GM23338 (cell line): Measurements from ENCODE around the gene UGT2B11.
A peak's percentile ranks its signal among the peaks of the same experiment; 100 is the strongest.
"Not testable (repeated sequence)": the region's sequence is repeated elsewhere in the genome, so short reads cannot be mapped to it uniquely, and the experiment has no call there.

Experiments used
- CREB1 ChIP-seq: fragments of 250-450 bp; sonication (Bioruptor Pico); IDR thresholded peaks from 2 replicates; pipeline ENCODE4 v1.5.0; 2020; ENCODE audit warnings: low read depth, mild to moderate bottlenecking, moderate library complexity
- EZH2 ChIP-seq: fragments of 200-600 bp; sonication (generic); IDR thresholded peaks from one replicate; pipeline ENCODE4 v1.8.0; 2017; ENCODE audit warnings: antibody characterized with exemption, mild to moderate bottlenecking, low read depth; ENCODE audit not compliant: unreplicated experiment
- EZH2phosphoT487 ChIP-seq: fragments of 200-600 bp; sonication (generic); IDR thresholded peaks from one replicate; pipeline ENCODE4 v1.8.1; 2018; ENCODE audit warnings: antibody characterized with exemption; ENCODE audit not compliant: unreplicated experiment
- JUNB ChIP-seq: IDR thresholded peaks from one replicate; pipeline ENCODE4 v1.6.1; 2016; ENCODE audit warnings: antibody characterized with exemption; ENCODE audit not compliant: unreplicated experiment
- POLR2AphosphoS5 ChIP-seq: IDR thresholded peaks from 2 replicates; pipeline ENCODE4 v1.6.1; 2016; ENCODE audit warnings: antibody characterized with exemption, low read depth
- STAT1 ChIP-seq: IDR thresholded peaks from one replicate; pipeline ENCODE4 v1.6.1; 2016; ENCODE audit warnings: antibody characterized with exemption; ENCODE audit not compliant: unreplicated experiment
- ZNF114 ChIP-seq: fragments of 250-450 bp; sonication (Bioruptor Pico); IDR thresholded peaks from 2 replicates; pipeline ENCODE4 v1.5.0; 2020; ENCODE audit warnings: mild to moderate bottlenecking, moderate library complexity
- TF ChIP-seq, protein P1 (sequence below), 2 experiments: fragments of 200-600 bp in 1 of 2; sonication (generic) in 1 of 2; conservative IDR thresholded peaks; 2 replicates each; pipeline versions ENCODE4 v1.5.1 to v1.6.1; 2016 to 2017; ENCODE audit warnings: antibody characterized with exemption in 2 of 2, low read depth in 2 of 2, mild to moderate bottlenecking in 2 of 2, moderate library complexity in 1 of 2
- TF ChIP-seq, protein P2 (sequence below): IDR thresholded peaks from one replicate; pipeline ENCODE4 v1.6.1; 2018; ENCODE audit warnings: antibody characterized with exemption; ENCODE audit not compliant: unreplicated experiment
- TF ChIP-seq, protein P3 (sequence below): IDR thresholded peaks from 2 replicates; pipeline ENCODE4 v1.6.1; 2016; ENCODE audit warnings: antibody characterized with exemption

DNA sequence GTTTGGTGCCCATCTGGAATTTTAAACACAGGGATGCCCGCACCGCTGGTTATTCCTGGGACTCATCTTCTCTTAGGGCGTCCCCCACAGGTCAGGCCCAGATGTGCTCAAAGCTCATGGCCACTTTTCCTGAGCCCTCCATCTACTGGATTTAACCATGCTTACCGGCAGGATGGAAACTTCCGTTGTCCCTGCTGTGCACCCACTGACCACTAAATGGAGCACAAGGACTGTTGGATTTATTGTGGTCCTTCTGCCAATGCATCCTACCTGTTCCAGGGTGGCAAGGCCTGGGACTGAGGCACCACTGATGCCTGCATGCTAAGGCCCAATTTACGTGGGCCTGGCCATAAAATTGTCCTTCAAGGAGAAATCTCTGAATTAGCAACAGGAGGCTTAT is 8.7 kb upstream of the UGT2B11 start:
- TF ChIP-seq, protein P1, sequence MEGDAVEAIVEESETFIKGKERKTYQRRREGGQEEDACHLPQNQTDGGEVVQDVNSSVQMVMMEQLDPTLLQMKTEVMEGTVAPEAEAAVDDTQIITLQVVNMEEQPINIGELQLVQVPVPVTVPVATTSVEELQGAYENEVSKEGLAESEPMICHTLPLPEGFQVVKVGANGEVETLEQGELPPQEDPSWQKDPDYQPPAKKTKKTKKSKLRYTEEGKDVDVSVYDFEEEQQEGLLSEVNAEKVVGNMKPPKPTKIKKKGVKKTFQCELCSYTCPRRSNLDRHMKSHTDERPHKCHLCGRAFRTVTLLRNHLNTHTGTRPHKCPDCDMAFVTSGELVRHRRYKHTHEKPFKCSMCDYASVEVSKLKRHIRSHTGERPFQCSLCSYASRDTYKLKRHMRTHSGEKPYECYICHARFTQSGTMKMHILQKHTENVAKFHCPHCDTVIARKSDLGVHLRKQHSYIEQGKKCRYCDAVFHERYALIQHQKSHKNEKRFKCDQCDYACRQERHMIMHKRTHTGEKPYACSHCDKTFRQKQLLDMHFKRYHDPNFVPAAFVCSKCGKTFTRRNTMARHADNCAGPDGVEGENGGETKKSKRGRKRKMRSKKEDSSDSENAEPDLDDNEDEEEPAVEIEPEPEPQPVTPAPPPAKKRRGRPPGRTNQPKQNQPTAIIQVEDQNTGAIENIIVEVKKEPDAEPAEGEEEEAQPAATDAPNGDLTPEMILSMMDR (conservative IDR thresholded peaks at IDR 0.05; ENCODE audit: low read depth in 2 of 2): peak in 1 of 2 experiments; percentile 34; a peak in 1 of 4 replicates
- TF ChIP-seq EZH2phosphoT487; JUNB; EZH2; POLR2AphosphoS5; CREB1 (CRISPR knock-in tag); ZNF114; STAT1: not testable (repeated sequence)
- TF ChIP-seq, protein P2, sequence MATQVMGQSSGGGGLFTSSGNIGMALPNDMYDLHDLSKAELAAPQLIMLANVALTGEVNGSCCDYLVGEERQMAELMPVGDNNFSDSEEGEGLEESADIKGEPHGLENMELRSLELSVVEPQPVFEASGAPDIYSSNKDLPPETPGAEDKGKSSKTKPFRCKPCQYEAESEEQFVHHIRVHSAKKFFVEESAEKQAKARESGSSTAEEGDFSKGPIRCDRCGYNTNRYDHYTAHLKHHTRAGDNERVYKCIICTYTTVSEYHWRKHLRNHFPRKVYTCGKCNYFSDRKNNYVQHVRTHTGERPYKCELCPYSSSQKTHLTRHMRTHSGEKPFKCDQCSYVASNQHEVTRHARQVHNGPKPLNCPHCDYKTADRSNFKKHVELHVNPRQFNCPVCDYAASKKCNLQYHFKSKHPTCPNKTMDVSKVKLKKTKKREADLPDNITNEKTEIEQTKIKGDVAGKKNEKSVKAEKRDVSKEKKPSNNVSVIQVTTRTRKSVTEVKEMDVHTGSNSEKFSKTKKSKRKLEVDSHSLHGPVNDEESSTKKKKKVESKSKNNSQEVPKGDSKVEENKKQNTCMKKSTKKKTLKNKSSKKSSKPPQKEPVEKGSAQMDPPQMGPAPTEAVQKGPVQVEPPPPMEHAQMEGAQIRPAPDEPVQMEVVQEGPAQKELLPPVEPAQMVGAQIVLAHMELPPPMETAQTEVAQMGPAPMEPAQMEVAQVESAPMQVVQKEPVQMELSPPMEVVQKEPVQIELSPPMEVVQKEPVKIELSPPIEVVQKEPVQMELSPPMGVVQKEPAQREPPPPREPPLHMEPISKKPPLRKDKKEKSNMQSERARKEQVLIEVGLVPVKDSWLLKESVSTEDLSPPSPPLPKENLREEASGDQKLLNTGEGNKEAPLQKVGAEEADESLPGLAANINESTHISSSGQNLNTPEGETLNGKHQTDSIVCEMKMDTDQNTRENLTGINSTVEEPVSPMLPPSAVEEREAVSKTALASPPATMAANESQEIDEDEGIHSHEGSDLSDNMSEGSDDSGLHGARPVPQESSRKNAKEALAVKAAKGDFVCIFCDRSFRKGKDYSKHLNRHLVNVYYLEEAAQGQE: not testable (repeated sequence)
- TF ChIP-seq, protein P3, sequence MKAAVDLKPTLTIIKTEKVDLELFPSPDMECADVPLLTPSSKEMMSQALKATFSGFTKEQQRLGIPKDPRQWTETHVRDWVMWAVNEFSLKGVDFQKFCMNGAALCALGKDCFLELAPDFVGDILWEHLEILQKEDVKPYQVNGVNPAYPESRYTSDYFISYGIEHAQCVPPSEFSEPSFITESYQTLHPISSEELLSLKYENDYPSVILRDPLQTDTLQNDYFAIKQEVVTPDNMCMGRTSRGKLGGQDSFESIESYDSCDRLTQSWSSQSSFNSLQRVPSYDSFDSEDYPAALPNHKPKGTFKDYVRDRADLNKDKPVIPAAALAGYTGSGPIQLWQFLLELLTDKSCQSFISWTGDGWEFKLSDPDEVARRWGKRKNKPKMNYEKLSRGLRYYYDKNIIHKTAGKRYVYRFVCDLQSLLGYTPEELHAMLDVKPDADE: not testable (repeated sequence)
